GM18868 (cell line): ENCODE results near the gene KAT2A.
"Not testable (repeated sequence)": the region's sequence is repeated elsewhere in the genome, so short reads cannot be mapped to it uniquely, and the experiment has no call there.

Experiments used
- ATAC-seq: cut with Tn5 transposase; IDR thresholded peaks from one replicate; pipeline ENCODE4 v1.9.1; 2021; ENCODE audit warnings: mild to moderate bottlenecking, moderate library complexity; ENCODE audit not compliant: unreplicated experiment

KAT2A gene

GRCh38 chr17:42120770-42121769, at the start of gene KAT2A:
Gene KAT2A, minus strand, starts transcription at chr17:42121367. Its CDS starts 63 bp downstream, at chr17:42121304.
- peak; percentile 74 for ATAC-seq

- ATAC-seq: no peak
These were observed 48.2 kb upstream of the KAT2A start for GRCh38 chr17:42169351-42169750.

GRCh38 chr17:42167807-42168206, 46.6 kb upstream of the KAT2A start:
- ATAC-seq: no peak

GRCh38 chr17:42166196-42166763, 45.1 kb upstream of the KAT2A start:
- ATAC-seq: no peak

- no peak for ATAC-seq
These were observed 44.6 kb upstream of the KAT2A start for GRCh38 chr17:42165751-42166150.

DNA sequence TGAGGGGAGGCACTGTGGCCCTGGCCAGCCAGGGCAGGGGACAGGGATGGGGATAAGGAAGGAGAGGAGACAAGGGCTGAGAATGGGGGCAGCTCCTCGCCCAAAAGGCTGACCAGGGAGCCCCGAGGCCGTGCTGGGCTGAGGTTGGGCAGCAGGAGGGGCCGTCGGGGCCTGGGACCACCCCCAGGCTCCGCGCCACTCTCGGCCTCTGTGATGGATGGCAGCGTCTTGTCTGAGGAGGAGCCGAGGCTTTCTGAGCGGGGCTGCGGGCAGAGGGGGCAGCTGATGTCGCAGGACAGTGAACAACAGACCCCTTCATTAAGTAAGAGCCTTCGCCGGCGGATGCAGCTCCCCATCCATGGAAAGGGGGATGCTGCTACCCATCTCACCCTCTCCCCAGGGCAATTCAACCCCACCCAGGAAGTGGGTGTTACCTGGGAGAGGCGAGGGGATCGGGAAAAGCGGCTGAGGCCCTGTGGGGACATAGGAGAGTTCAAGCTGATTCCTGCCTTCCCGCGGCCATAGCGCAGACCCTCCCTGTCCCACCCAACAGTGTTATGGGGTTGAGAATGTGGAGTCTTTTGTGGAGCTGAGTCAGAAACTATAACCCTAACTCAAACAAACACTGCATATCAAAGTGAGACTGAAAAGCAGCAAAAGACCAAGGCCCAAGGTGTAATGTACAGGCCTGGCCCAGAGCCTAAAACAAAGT, 42.7 kb upstream of the KAT2A start:
- ATAC-seq: no peak

DNA sequence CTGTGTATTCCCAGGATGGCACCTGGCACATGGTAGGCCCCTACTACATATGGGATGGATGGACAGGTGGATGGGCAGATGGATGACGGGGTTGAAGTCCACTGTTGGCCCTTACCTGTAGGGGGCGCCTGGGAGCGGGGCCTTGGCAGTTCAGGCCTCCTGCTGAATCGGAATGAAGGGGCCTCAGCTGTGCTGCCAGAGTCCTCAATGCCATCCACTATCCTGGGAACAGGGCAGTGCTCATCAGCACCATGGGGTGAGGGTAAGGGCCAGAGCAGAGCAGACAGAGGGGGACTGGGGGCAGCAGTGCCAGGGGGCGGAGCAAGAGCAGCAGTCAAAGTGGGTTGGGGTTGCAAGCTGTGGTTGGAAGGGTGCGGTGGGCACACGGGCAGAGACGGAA, 41.9 kb upstream of the KAT2A start:
- ATAC-seq: no peak

DNA sequence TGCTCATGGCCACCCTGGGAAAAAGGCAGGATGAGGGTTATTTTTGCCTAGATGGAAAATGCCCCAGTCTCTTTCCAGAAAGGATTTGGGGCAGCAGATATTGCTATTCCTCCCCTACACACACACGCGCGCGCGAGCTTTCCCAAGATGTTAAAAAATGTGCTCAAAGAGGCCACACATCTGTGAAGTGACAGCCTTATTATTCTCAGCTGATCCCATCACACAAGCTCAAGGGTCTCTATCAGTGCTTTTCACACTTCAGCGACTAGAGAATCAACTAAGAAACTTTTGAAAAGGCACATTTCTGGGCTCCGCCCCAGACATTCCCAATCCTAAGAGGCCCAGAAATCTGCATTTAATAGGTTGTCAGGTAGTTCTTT, 39.4 kb upstream of the KAT2A start:
- ATAC-seq: no peak

- ATAC-seq: no peak
These were observed 38.8 kb upstream of the KAT2A start for GRCh38 chr17:42159796-42160530.

- ATAC-seq: no peak
These were observed 34.5 kb upstream of the KAT2A start for GRCh38 chr17:42155614-42156045.

DNA sequence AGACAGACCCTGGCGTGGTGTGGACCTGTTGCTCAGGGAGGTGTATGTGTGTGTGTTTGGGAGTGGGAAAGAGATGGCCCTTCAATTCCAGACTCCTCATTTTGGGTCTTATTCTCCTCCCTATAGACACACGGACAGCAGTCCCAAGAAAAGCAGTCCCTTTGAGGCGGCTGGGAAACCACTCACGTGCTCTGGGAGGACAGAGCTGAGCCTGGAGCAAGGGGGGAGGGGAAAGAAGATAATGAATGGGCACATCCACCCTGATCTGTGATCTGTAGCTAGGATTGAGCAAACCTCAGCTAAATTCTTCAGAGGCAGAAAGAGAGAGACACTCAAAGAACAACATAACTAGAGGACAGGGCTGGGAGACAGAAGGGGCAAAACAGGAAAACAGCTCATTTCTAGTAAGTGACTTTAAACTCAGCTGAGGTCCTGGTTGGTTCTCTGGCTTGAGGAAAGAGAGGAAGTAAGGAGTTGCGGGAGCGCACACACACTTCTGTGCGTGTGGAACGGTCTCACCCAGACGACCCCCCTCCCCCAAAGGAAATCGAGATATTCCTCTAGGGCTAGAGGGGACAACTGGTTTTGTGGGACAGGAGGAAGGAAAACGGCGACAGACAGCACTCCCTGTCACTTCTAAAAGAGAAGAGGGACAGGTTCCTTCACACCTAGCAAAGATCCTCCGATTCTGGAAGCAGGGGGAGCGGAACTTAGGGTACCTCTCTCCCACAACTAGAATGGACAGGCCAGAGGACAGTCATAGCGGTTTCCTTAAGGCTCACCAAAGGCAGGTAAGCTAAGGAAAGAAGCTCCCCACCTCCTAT, 33.0 kb upstream of the KAT2A start:
- no peak for ATAC-seq

GRCh38 chr17:42146911-42147607, 25.9 kb upstream of the KAT2A start:
- no peak for ATAC-seq

GRCh38 chr17:42143138-42143537, 22.0 kb upstream of the KAT2A start:
- ATAC-seq: not testable (repeated sequence)

- ATAC-seq: no peak
These were observed 21.3 kb upstream of the KAT2A start for GRCh38 chr17:42142371-42142896.

DNA sequence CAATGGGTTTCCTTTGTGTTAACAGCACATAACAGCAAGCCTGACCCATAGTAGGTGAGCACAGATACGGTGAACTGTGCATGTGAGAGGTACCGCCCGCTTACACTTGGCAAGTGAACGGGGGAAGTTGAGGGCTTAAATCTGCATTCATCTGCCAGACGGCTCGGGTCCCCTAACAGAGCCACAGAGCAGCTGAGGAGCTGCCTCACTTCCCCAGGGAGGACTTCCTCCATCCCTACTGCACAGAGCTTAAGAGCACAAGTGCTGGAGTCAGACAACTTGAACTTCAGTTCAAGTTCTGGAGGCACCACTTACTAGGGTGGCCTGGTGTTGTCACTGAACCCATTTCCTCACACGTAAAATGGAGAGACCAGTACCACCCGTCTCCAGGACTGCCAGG, 20.2 kb upstream of the KAT2A start:
- ATAC-seq: no peak

- ATAC-seq: not testable (repeated sequence)
These were observed 19.5 kb upstream of the KAT2A start for GRCh38 chr17:42140690-42141089.

DNA sequence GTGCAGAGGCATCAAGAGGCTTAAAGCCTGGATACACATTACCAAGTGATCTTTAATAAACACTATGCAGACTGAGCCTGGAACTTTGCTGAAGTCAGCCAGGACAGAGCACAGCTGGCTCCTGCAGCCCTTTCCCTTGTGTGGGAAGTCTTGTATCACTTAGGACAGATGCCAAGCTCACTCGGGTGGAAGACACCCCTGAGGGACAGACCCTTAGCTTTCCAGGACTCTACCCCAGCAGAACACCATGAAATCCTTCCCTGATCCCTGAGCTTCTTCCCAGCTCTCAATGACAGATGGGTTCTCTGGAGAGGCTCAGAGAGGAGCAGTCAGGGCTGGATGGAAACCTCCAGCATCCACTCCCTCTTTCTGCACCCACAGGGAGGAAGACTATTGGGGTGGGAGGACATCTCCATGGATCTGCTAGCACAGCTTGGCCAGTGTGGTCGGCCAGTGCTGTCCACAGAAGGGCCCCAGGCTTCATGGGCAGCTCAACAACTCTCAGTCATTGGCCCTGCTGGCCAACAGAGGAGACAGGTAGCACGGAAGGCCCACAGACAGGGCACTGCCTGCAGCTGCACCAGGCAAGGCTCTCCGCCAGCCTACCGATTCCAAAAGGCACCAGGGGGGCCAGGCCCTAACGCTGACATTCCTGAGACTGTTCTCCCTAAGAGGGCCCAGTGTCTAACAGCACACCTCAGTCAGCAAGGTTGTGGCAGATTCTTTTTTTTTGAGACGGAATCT, 17.8 kb upstream of the KAT2A start:
- no peak for ATAC-seq

GRCh38 chr17:42136654-42137051, 15.5 kb upstream of the KAT2A start:
- ATAC-seq: no peak
